Thyroid gland (tissue), 4 donors: ENCODE data around the gene WASF3. TPM values are rescaled to one million over a fixed set of nuclear protein-coding genes. Genes with fewer than 3 reads are reported as not detected.
A peak's percentile ranks its signal among the peaks of the same experiment; 100 is the strongest.

ENCODE experiments used
- DNase-seq, 2 donors: peaks; one replicate each; pipeline ENCODE4 v3.0.0-alpha.2; 2019
- H3K27ac ChIP-seq, 3 donors: fragments of 200-600 bp; sonication (generic); 1 replicate in 2 of 3; 2 replicates in 1 of 3; pipeline ENCODE4 v1.5.1; 2016 to 2019; ENCODE audit warnings: mild to moderate bottlenecking in 1 of 3, moderate library complexity in 1 of 3
- H3K27me3 ChIP-seq: fragments of 200-600 bp; sonication (generic); one replicate; pipeline ENCODE4 v1.5.1; 2019
- H3K36me3 ChIP-seq, 2 donors: fragments of 200-600 bp; sonication (generic); one replicate each; pipeline ENCODE4 v1.5.1; 2016 to 2019
- H3K4me1 ChIP-seq, 2 donors: fragments of 200-600 bp; sonication (generic); one replicate each; pipeline ENCODE4 v1.5.1; 2017 to 2019
- H3K4me3 ChIP-seq, 3 donors: fragments of 200-600 bp; sonication (generic); replicated peaks in 1 of 3; 1 replicate in 2 of 3; 2 replicates in 1 of 3; pipeline ENCODE4 v1.5.1; 2016; ENCODE audit warnings: mild to moderate bottlenecking in 1 of 3
- H3K9me3 ChIP-seq: fragments of 200-600 bp; sonication (generic); one replicate; pipeline ENCODE4 v1.5.1; 2017
- CTCF ChIP-seq, 6 experiments: fragments of 200-600 bp in 3 of 6; fragments of 450-650 bp in 3 of 6; sonication (generic) in 3 of 6; IDR thresholded peaks; one replicate each; pipeline ENCODE4 v1.5.1; 2016 to 2019; ENCODE audit warnings: antibody characterized with exemption in 6 of 6, mild to moderate bottlenecking in 2 of 6, inconsistent platforms in 1 of 6, moderate library complexity in 1 of 6
- POLR2A ChIP-seq, 2 donors: fragments of 450-650 bp; IDR thresholded peaks; one replicate each; pipeline ENCODE4 v1.6.1; 2017; ENCODE audit warnings: antibody characterized with exemption in 2 of 2, mild to moderate bottlenecking in 2 of 2, moderate library complexity in 1 of 2
- WGBS, 2 donors: methylation state at CpG; one replicate each; pipeline ENCODE4 v1.1.5; 2017; 5-methylcytosine and 5-hydroxymethylcytosine counted together
- intact Hi-C: fragments of 100-400 bp; cut with DNase I; formaldehyde crosslinking; loops from one replicate; pipeline ENCODE4 v1.15.1; 2023
- total RNA-seq, 4 donors: library from RNA; depleted of rRNA; stranded (reverse); fragments of >200 nt; gene quantifications; one replicate each; pipeline ENCODE4 v1.2.3, GENCODE V29; 2016

The WASF3 gene
- total RNA-seq, 4 donors from 2014 or later, result 41.0 to 56.1 (median 48.6) TPM

- 20 to 42% methylated on average over 1 of the region's 1 CpG for WGBS, 2 donors
- H3K4me3 ChIP-seq, result no peak overlapping the region
Observed at GRCh38 chr13:26549713-26550112, 7.8 kb upstream of the WASF3 start.

GRCh38 chr13:26551255-26551860 is 6.1 kb upstream of the WASF3 start:
- TF ChIP-seq CTCF (IDR thresholded peaks at IDR 0.05) (no peak), POLR2A (IDR thresholded peaks at IDR 0.05) (no peak)
- intact Hi-C loops, result loop anchor here (10.0 kb wide), 1 partner anchor 53 kb away; no protein-coding TSS in a partner anchor
- Histone ChIP-seq H3K36me3 (no peaks in the 10 kb centered on the region), H3K4me1 (peaks cover 6 to 15% of the 10 kb centered on the region in 2 donors), H3K27me3 (no peaks in the 10 kb centered on the region), H3K4me3 (no peak overlapping the region), H3K27ac (no peak overlapping the region), H3K9me3 (no peaks in the 10 kb centered on the region)
- 80 to 86% methylated on average over 6 of the region's 6 CpGs for WGBS, 2 donors
- DNase-seq, result no peak

More at GRCh38 chr13:26549713-26550112, 7.8 kb upstream of the WASF3 start:
- TF ChIP-seq CTCF (IDR thresholded peaks at IDR 0.05) (no peak), POLR2A (IDR thresholded peaks at IDR 0.05) (no peak)
- H3K4me1 ChIP-seq, result peaks cover 6 to 15% of the 10 kb centered on the region in 2 donors
- H3K27me3 ChIP-seq, result no peaks in the 10 kb centered on the region
- H3K36me3 ChIP-seq, result no peaks in the 10 kb centered on the region
- intact Hi-C loops, result loop anchor here (10.0 kb wide), 1 partner anchor 55 kb away; no protein-coding TSS in a partner anchor
- no peak for DNase-seq
- H3K9me3 ChIP-seq, result no peaks in the 10 kb centered on the region
- H3K27ac ChIP-seq, result no peak overlapping the region

GRCh38 chr13:26555413-26555812 is 2.1 kb upstream of the WASF3 start:
- TF ChIP-seq POLR2A (IDR thresholded peaks at IDR 0.05) (no peak), CTCF (IDR thresholded peaks at IDR 0.05) (no peak)
- no peak overlapping the region for H3K27ac ChIP-seq
- H3K27me3 ChIP-seq, result no peaks in the 10 kb centered on the region
- H3K9me3 ChIP-seq, result no peaks in the 10 kb centered on the region
- DNase-seq, result no peak
- WGBS, 2 donors, result 69 to 74% methylated on average over 1 of the region's 1 CpG
- no peak overlapping the region for H3K4me3 ChIP-seq
- no peaks in the 10 kb centered on the region for H3K36me3 ChIP-seq
- intact Hi-C loops, result loop anchor here (10.0 kb wide), 1 partner anchor 49 kb away; no protein-coding TSS in a partner anchor
- peaks cover 3 to 4% of the 10 kb centered on the region in 2 donors for H3K4me1 ChIP-seq

- intact Hi-C loops, result loop anchor here (10.0 kb wide), 1 partner anchor 48 kb away; no protein-coding TSS in a partner anchor
- Histone ChIP-seq H3K9me3 (no peaks in the 10 kb centered on the region), H3K4me3 (peak overlapping the region in 1 of 3 donors; percentile 11), H3K27ac (peak overlapping the region in 1 of 3 donors; percentile 26), H3K4me1 (peaks cover 14 to 18% of the 10 kb centered on the region in 2 donors), H3K27me3 (no peaks in the 10 kb centered on the region), H3K36me3 (no peaks in the 10 kb centered on the region)
- no peak for DNase-seq
- WGBS, 2 donors, result 0 to 1% methylated on average over 3 of the region's 3 CpGs
- TF ChIP-seq POLR2A (IDR thresholded peaks at IDR 0.05) (no peak), CTCF (IDR thresholded peaks at IDR 0.05) (no peak)
Observed at GRCh38 chr13:26557051-26557392, 461 bp upstream of the WASF3 start.

- H3K27me3 ChIP-seq, result no peaks in the 10 kb centered on the region
- peak overlapping the region in 2 of 3 donors; percentile 21 to 40 for H3K27ac ChIP-seq
- no peak for TF ChIP-seq POLR2A (IDR thresholded peaks at IDR 0.05)
- TF ChIP-seq CTCF (IDR thresholded peaks at IDR 0.05), result no peak
- no peaks in the 10 kb centered on the region for H3K36me3 ChIP-seq
- intact Hi-C loops, result loop anchor here (10.0 kb wide), 1 partner anchor 47 kb away; no protein-coding TSS in a partner anchor
- peaks cover 18 to 23% of the 10 kb centered on the region in 2 donors for H3K4me1 ChIP-seq
- H3K4me3 ChIP-seq, result peak overlapping the region; percentile 37 to 93 (median 81)
- WGBS, 2 donors, result 6 to 12% methylated on average over 17 to 33 of the region's 73 CpGs
- no peaks in the 10 kb centered on the region for H3K9me3 ChIP-seq
- DNase-seq, result peak; percentile 24 to 25
Observed at GRCh38 chr13:26558074-26558805, 757 bp downstream of the WASF3 start.
